Liver (tissue), 9 donors: ENCODE data around the gene TAF1B. TPM values are rescaled to one million over a fixed set of nuclear protein-coding genes. Genes with fewer than 3 reads are reported as not detected.

Source experiments
- DNase-seq: peaks from one replicate; pipeline ENCODE4 v3.0.0-alpha.2; 2017; ENCODE audit warnings: low spot score
- H3K27ac ChIP-seq, 2 donors: one replicate each; pipeline ENCODE4 v1.7.0; 2013; ENCODE audit warnings: inconsistent platforms in 2 of 2, low read length in 2 of 2, control low read depth in 1 of 2, low read depth in 1 of 2, mild to moderate bottlenecking in 1 of 2
- H3K27me3 ChIP-seq, 4 donors: one replicate each; pipeline versions ENCODE4 v1.6.1 to v1.7.0; 2013; ENCODE audit warnings: low read length in 3 of 4, inconsistent platforms in 1 of 4, mild to moderate bottlenecking in 1 of 4, moderate library complexity in 1 of 4; ENCODE audit not compliant: control insufficient read depth in 4 of 4, insufficient read depth in 4 of 4
- H3K36me3 ChIP-seq, 4 donors: one replicate each; pipeline versions ENCODE4 v1.6.1 to v1.7.0; 2013; ENCODE audit warnings: low read length in 3 of 4, mild to moderate bottlenecking in 3 of 4, low read depth in 1 of 4, moderate library complexity in 1 of 4; ENCODE audit not compliant: control insufficient read depth in 4 of 4, insufficient read depth in 3 of 4
- H3K4me1 ChIP-seq, 4 donors: one replicate each; pipeline versions ENCODE4 v1.6.1 to v1.7.0; 2013; ENCODE audit warnings: low read length in 3 of 4, mild to moderate bottlenecking in 3 of 4, moderate library complexity in 1 of 4; ENCODE audit not compliant: control insufficient read depth in 4 of 4, insufficient read depth in 4 of 4
- H3K4me3 ChIP-seq, 3 donors: one replicate each; pipeline versions ENCODE4 v1.6.1 to v1.7.0; 2013; ENCODE audit warnings: low read length in 3 of 3, control low read depth in 1 of 3, low read depth in 1 of 3, mild to moderate bottlenecking in 1 of 3
- H3K9ac ChIP-seq, 2 donors: one replicate each; pipeline ENCODE4 v1.7.0; 2013; ENCODE audit warnings: low read length in 2 of 2, mild to moderate bottlenecking in 2 of 2, moderate library complexity in 2 of 2, control low read depth in 1 of 2, low read depth in 1 of 2
- H3K9me3 ChIP-seq, 4 donors: one replicate each; pipeline versions ENCODE4 v1.6.1 to v1.7.0; 2013; ENCODE audit warnings: low read length in 3 of 4; ENCODE audit not compliant: control insufficient read depth in 4 of 4
- ATF3 ChIP-seq: IDR thresholded peaks from 2 replicates; pipeline ENCODE4 v1.6.1; 2016; ENCODE audit warnings: antibody characterized with exemption
- CTCF ChIP-seq: fragments of 150-350 bp; IDR thresholded peaks from 2 replicates; pipeline ENCODE4 v1.5.1; 2017; ENCODE audit warnings: improper control_type of control experiment, low read depth, low read length; ENCODE audit not compliant: missing input control
- EGR1 ChIP-seq, 2 donors: IDR thresholded peaks; 2 replicates each; pipeline ENCODE4 v1.6.1; 2016 to 2018; ENCODE audit warnings: antibody characterized with exemption in 2 of 2, low read depth in 2 of 2
- FOXA1 ChIP-seq: IDR thresholded peaks from 2 replicates; pipeline ENCODE4 v1.6.1; 2016; ENCODE audit warnings: antibody characterized with exemption
- FOXA2 ChIP-seq: IDR thresholded peaks from 2 replicates; pipeline ENCODE4 v1.6.1; 2016; ENCODE audit warnings: antibody characterized with exemption
- GABPA ChIP-seq, 2 donors: IDR thresholded peaks in 1 of 2; conservative IDR thresholded peaks in 1 of 2; 2 replicates each; pipeline ENCODE4 v1.6.1; 2016; ENCODE audit warnings: antibody characterized with exemption in 2 of 2, mild to moderate bottlenecking in 1 of 2, moderate library complexity in 1 of 2
- HNF4A ChIP-seq, 2 donors: conservative IDR thresholded peaks; 2 replicates each; pipeline ENCODE4 v1.6.1; 2016; ENCODE audit warnings: antibody characterized with exemption in 2 of 2, mild to moderate bottlenecking in 2 of 2
- HNF4G ChIP-seq: IDR thresholded peaks from 2 replicates; pipeline ENCODE4 v1.6.1; 2016; ENCODE audit warnings: antibody characterized with exemption
- JUND ChIP-seq, 2 donors: IDR thresholded peaks; 2 replicates each; pipeline ENCODE4 v1.6.1; 2016; ENCODE audit warnings: antibody characterized with exemption in 2 of 2
- MAX ChIP-seq: IDR thresholded peaks from 2 replicates; pipeline ENCODE4 v1.6.1; 2016; ENCODE audit warnings: antibody characterized with exemption
- NR2F2 ChIP-seq: IDR thresholded peaks from 2 replicates; pipeline ENCODE4 v1.6.1; 2016; ENCODE audit warnings: antibody characterized with exemption
- RAD21 ChIP-seq, 2 donors: IDR thresholded peaks; 2 replicates each; pipeline ENCODE4 v1.6.1; 2016; ENCODE audit warnings: antibody characterized with exemption in 2 of 2, mild to moderate bottlenecking in 2 of 2
- REST ChIP-seq: IDR thresholded peaks from 2 replicates; pipeline ENCODE4 v1.6.1; 2016; ENCODE audit warnings: antibody characterized with exemption, mild to moderate bottlenecking
- RXRA ChIP-seq, 2 donors: IDR thresholded peaks; 2 replicates each; pipeline ENCODE4 v1.6.1; 2017 to 2018; ENCODE audit warnings: antibody characterized with exemption in 2 of 2, mild to moderate bottlenecking in 1 of 2
- SP1 ChIP-seq: IDR thresholded peaks from 2 replicates; pipeline ENCODE4 v1.6.1; 2018; ENCODE audit warnings: antibody characterized with exemption, mild to moderate bottlenecking
- TAF1 ChIP-seq: conservative IDR thresholded peaks from 2 replicates; pipeline ENCODE4 v1.6.1; 2016; ENCODE audit warnings: antibody characterized with exemption, mild to moderate bottlenecking
- YY1 ChIP-seq: IDR thresholded peaks from 2 replicates; pipeline ENCODE4 v1.6.1; 2016; ENCODE audit warnings: antibody characterized with exemption, mild to moderate bottlenecking
- ZBTB33 ChIP-seq: IDR thresholded peaks from 2 replicates; pipeline ENCODE4 v1.6.1; 2016; ENCODE audit warnings: antibody characterized with exemption
- WGBS: extraction: QIAGEN DNeasy Blood & Tissue Kit; methylation state at CpG from one replicate; pipeline ENCODE4 v1.1.7; 2013; 5-methylcytosine and 5-hydroxymethylcytosine counted together
- polyA plus RNA-seq, 2 donors: library from polyadenylated mRNA; stranded (reverse) in 1 of 2; unstranded in 1 of 2; fragments of 200-250 nt in 1 of 2; fragments of >200 nt in 1 of 2; fragmentation: Nextera tagmentation in 1 of 2; extraction: Ambion mirVana in 1 of 2; gene quantifications; one replicate each; pipeline versions ENCODE4 v1.2.1 to v1.2.3, GENCODE V29; 2013 to 2015
- total RNA-seq, 2 donors: library from RNA; depleted of rRNA; stranded (reverse); fragments of >200 nt; gene quantifications; one replicate each; pipeline ENCODE4 v1.2.3, GENCODE V29; 2014
- donor health status: healthy.
- donor health status: healthy.
- donor health status: healthy.
- donor health status: healthy.
- donor health status: healthy.

TAF1B gene
- total and polyA plus RNA-seq, 4 donors = 3.1 to 17.2 (median 5.6) TPM

- TF ChIP-seq MAX (no peak), SP1 (no peak), RXRA (IDR thresholded peaks at IDR 0.05) (no peak), YY1 (no peak), RAD21 (IDR thresholded peaks at IDR 0.05) (no peak), NR2F2 (no peak), EGR1 (IDR thresholded peaks at IDR 0.05; ENCODE audit: low read depth in 2 of 2) (no peak), HNF4A (conservative IDR thresholded peaks at IDR 0.05) (no peak), JUND (IDR thresholded peaks at IDR 0.05) (no peak), HNF4G (no peak)
Observed at GRCh38 chr2:9908639-9909038, 65.4 kb downstream of the TAF1B start (continued).

- no peak for TF ChIP-seq RXRA (IDR thresholded peaks at IDR 0.05)
- no peak for TF ChIP-seq REST
- no peak for TF ChIP-seq GABPA (IDR thresholded peaks at IDR 0.05 in 1 of 2, conservative IDR thresholded peaks at IDR 0.05 in 1 of 2)
- no peak for TF ChIP-seq FOXA2
- 91% methylated on average over 2 of the region's 2 CpGs for WGBS
Observed at GRCh38 chr2:9909106-9909505, 65.8 kb downstream of the TAF1B start.

GRCh38 chr2:9910699-9911098 lies 67.4 kb downstream of the TAF1B start:
- no peak overlapping the region for H3K9ac ChIP-seq
- peaks cover 0 to 7% (median 2%) of the 10 kb centered on the region in 4 donors for H3K4me1 ChIP-seq
- H3K9me3 ChIP-seq = no peaks in the 10 kb centered on the region
- H3K27me3 ChIP-seq = no peaks in the 10 kb centered on the region
- 71% methylated on average over 4 of the region's 4 CpGs for WGBS
- H3K36me3 ChIP-seq = peaks cover 0 to 2% (median 0%) of the 10 kb centered on the region in 4 donors
- TF ChIP-seq SP1 (no peak), RAD21 (IDR thresholded peaks at IDR 0.05) (no peak), ZBTB33 (no peak), NR2F2 (no peak), HNF4G (no peak), FOXA2 (no peak), EGR1 (IDR thresholded peaks at IDR 0.05; ENCODE audit: low read depth in 2 of 2) (no peak), CTCF (no peak), TAF1 (no peak), HNF4A (conservative IDR thresholded peaks at IDR 0.05) (no peak), RXRA (IDR thresholded peaks at IDR 0.05) (no peak), JUND (IDR thresholded peaks at IDR 0.05) (no peak), REST (no peak), GABPA (IDR thresholded peaks at IDR 0.05 in 1 of 2, conservative IDR thresholded peaks at IDR 0.05 in 1 of 2) (no peak), MAX (no peak), FOXA1 (no peak), ATF3 (no peak), YY1 (no peak)
- no peak for DNase-seq
- H3K4me3 ChIP-seq = no peak overlapping the region
- no peak overlapping the region for H3K27ac ChIP-seq

More at GRCh38 chr2:9909106-9909505, 65.8 kb downstream of the TAF1B start:
- Histone ChIP-seq H3K27me3 (no peaks in the 10 kb centered on the region), H3K27ac (no peak overlapping the region), H3K4me3 (no peak overlapping the region), H3K4me1 (peaks cover 0 to 7% (median 2%) of the 10 kb centered on the region in 4 donors), H3K36me3 (peaks cover 0 to 2% (median 0%) of the 10 kb centered on the region in 4 donors), H3K9ac (no peak overlapping the region), H3K9me3 (no peaks in the 10 kb centered on the region)
- no peak for DNase-seq
